HG03045 (cell line): ENCODE measurements around the gene DDX20.

Source experiments
- ATAC-seq: cut with Tn5 transposase; IDR thresholded peaks from one replicate; pipeline ENCODE4 v1.9.1; 2021; ENCODE audit warnings: mild to moderate bottlenecking, moderate library complexity; ENCODE audit not compliant: unreplicated experiment

Gene DDX20

GRCh38 chr1:111746614-111746999 lies 9.1 kb upstream of the DDX20 start:
- ATAC-seq, result no peak

- ATAC-seq, result no peak
These were observed 8.4 kb upstream of the DDX20 start for GRCh38 chr1:111747282-111747734.

GRCh38 chr1:111747947-111748346 lies 7.8 kb upstream of the DDX20 start:
- no peak for ATAC-seq

GRCh38 chr1:111749628-111750027 lies 6.1 kb upstream of the DDX20 start:
- no peak for ATAC-seq

GRCh38 chr1:111750856-111751255 lies 4.8 kb upstream of the DDX20 start:
- no peak for ATAC-seq

- no peak for ATAC-seq
These were observed 3.7 kb upstream of the DDX20 start for GRCh38 chr1:111751906-111752575.

- peak; percentile 6 for ATAC-seq
These were observed 744 bp upstream of the DDX20 start for GRCh38 chr1:111754984-111755330.

GRCh38 chr1:111756124-111756513 lies 418 bp downstream of the DDX20 start:
- no peak for ATAC-seq

GRCh38 chr1:111758373-111758772 lies 2.7 kb downstream of the DDX20 start:
- no peak for ATAC-seq

GRCh38 chr1:111761717-111762116 lies 6.0 kb downstream of the DDX20 start:
- ATAC-seq, result no peak

- ATAC-seq, result no peak
These were observed 6.6 kb downstream of the DDX20 start for GRCh38 chr1:111762332-111762731.

- no peak for ATAC-seq
These were observed 12.3 kb downstream of the DDX20 start for GRCh38 chr1:111768023-111768422.

- no peak for ATAC-seq
These were observed 12.9 kb downstream of the DDX20 start for GRCh38 chr1:111768625-111769024.

GRCh38 chr1:111769517-111770146 lies 13.9 kb downstream of the DDX20 start:
- no peak for ATAC-seq

GRCh38 chr1:111770916-111771315 lies 15.2 kb downstream of the DDX20 start:
- no peak for ATAC-seq

GRCh38 chr1:111775966-111776365 lies 20.3 kb downstream of the DDX20 start:
- ATAC-seq, result no peak

GRCh38 chr1:111776391-111776790 lies 20.7 kb downstream of the DDX20 start:
- ATAC-seq, result no peak

- no peak for ATAC-seq
These were observed 21.2 kb downstream of the DDX20 start for GRCh38 chr1:111776861-111777260.

- ATAC-seq, result no peak
These were observed 21.6 kb downstream of the DDX20 start for GRCh38 chr1:111777301-111777700.

GRCh38 chr1:111778066-111778465 lies 22.4 kb downstream of the DDX20 start:
- no peak for ATAC-seq

- no peak for ATAC-seq
These were observed 22.9 kb downstream of the DDX20 start for GRCh38 chr1:111778541-111779051.

- no peak for ATAC-seq
These were observed 23.8 kb downstream of the DDX20 start for GRCh38 chr1:111779546-111779945.
